Measurements from ENCODE around the gene C2orf81. TPM values are rescaled to one million over a fixed set of nuclear protein-coding genes. Genes with fewer than 3 reads are reported as not detected.

The C2orf81 gene
- total RNA-seq, 2 experiments from 2014 or later = 2.9 to 3.4 TPM

DNA sequence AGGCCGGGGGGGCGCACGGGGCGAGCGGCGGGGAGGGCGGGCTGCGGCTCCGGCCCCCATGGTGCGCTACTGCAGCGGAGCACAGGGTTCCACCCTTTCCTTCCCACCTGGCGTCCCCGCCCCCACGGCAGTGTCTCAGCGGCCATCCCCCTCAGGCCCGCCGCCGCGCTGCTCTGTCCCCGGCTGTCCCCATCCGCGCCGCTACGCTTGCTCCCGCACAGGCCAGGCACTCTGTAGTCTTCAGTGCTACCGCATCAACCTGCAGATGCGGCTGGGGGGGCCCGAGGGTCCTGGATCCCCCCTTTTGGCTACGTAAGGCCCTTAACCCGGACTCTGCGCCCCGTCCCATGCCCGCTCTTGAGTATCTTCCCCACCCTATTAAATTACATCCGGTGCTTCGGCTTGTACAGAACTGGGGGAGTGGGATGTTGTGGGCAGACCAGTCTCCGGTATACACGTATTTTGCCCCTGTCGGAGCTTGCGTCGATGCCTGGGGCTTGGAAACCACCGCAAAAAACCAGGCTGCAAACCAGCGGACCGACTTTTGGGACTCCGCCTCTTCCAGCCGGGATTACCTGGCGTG is 36.2 kb upstream of the C2orf81 start:
- Histone ChIP-seq H3K27me3 (ENCODE audit: control insufficient read depth in 1 of 2, insufficient read depth in 2 of 2, low read length in 2 of 2) (no peaks in the 10 kb centered on the region), H3K27ac (ENCODE audit: low read depth in 1 of 2, low read length in 2 of 2) (peak overlapping the region; percentile 100), H3K4me3 (ENCODE audit: low read length) (peak overlapping the region; percentile 96), H3K36me3 (ENCODE audit: insufficient read depth, low read length) (peaks cover 18% of the 10 kb centered on the region), H3K4me1 (ENCODE audit: insufficient read depth, low read length) (peaks cover 49% of the 10 kb centered on the region), H3K9me3 (ENCODE audit: control insufficient read depth in 1 of 2, insufficient read depth in 1 of 2, low read length in 2 of 2) (no peaks in the 10 kb centered on the region)
- ChIA-PET POLR2A (interaction anchor here (0.9 to 6.5 kb wide), 29 partner anchors 13 to 1224 kb away, joined by 3 to 225 read pairs (median 5); partner anchors contain the start of genes AUP1, C2orf81, CCDC142 and CCT7), CTCF (interaction anchor here (0.9 to 6.2 kb wide), 5 partner anchors 14 to 75 kb away, joined by 3 to 61 read pairs (median 5); partner anchors contain the start of genes CCDC142, MRPL53 and TTC31)
- H3K4me1 Mint-ChIP-seq (ENCODE audit: low read depth) = peaks cover 64% of the 10 kb centered on the region
- intact Hi-C loops (cut with DNase I, micrococcal nuclease) = loop anchor here (1.0 to 10.0 kb wide), 5 partner anchors 15 to 1223 kb away; partner anchors contain the start of genes CCT7 (in 2 of the 2), PRADC1 (in 2 of the 2), MRPL53 (in 1 of the 2) and TPRKB (in 1 of the 2)
- H3K9me3 Mint-ChIP-seq = no peaks in the 10 kb centered on the region
- peak overlapping the region; percentile 95 for H3K4me3 Mint-ChIP-seq
- ATAC-seq (ENCODE audit: poor library complexity) = peak; percentile 59
- DNase-seq = peak; percentile 66 to 91 (median 79)
- peak overlapping the region; percentile 98 for H3K27ac Mint-ChIP-seq
- TF ChIP-seq CTCF (IDR thresholded peaks at IDR 0.05) = no peak
- H3K27me3 Mint-ChIP-seq = no peaks in the 10 kb centered on the region
- H3K36me3 Mint-ChIP-seq (ENCODE audit: low read depth) = peaks cover 32% of the 10 kb centered on the region

DNA sequence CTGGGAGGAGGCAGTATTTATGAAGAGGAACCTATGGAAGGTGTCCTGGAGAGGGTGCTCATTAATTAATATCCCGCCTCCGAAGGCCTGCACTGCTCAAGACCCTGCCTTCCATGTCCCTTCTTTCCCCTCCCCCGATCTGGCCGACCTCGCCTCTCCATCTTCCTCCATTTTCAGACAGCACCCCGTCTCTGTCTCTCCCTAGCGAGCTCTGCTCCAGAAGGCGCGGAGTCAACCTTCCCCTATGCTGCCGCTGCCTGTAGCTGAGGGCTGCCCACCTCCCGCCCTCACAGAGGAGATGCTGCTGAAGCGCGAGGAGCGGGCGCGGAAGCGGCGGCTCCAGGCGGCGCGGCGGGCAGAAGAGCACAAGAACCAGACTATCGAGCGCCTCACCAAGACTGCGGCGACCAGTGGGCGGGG is 35.7 kb upstream of the C2orf81 start:
- Histone ChIP-seq H3K4me3 (ENCODE audit: low read length) (peak overlapping the region; percentile 96), H3K27ac (ENCODE audit: low read depth in 1 of 2, low read length in 2 of 2) (peak overlapping the region; percentile 100), H3K4me1 (ENCODE audit: insufficient read depth, low read length) (peaks cover 54% of the 10 kb centered on the region), H3K36me3 (ENCODE audit: insufficient read depth, low read length) (peaks cover 13% of the 10 kb centered on the region), H3K27me3 (ENCODE audit: control insufficient read depth in 1 of 2, insufficient read depth in 2 of 2, low read length in 2 of 2) (no peaks in the 10 kb centered on the region), H3K9me3 (ENCODE audit: control insufficient read depth in 1 of 2, insufficient read depth in 1 of 2, low read length in 2 of 2) (no peaks in the 10 kb centered on the region)
- H3K36me3 Mint-ChIP-seq (ENCODE audit: low read depth) = peaks cover 30% of the 10 kb centered on the region
- ATAC-seq (ENCODE audit: poor library complexity) (peak; percentile 9), DNase-seq (no peak)
- H3K4me3 Mint-ChIP-seq = peak overlapping the region; percentile 95
- H3K27me3 Mint-ChIP-seq = no peaks in the 10 kb centered on the region
- peak overlapping the region; percentile 98 for H3K27ac Mint-ChIP-seq
- peaks cover 69% of the 10 kb centered on the region for H3K4me1 Mint-ChIP-seq (ENCODE audit: low read depth)
- CTCF ChIA-PET = interaction anchor here (1.1 to 6.2 kb wide), 4 partner anchors 17 to 66 kb away, joined by 3 to 61 read pairs (median 6); partner anchors contain the start of genes CCDC142 and TTC31
- TF ChIP-seq CTCF (IDR thresholded peaks at IDR 0.05) = no peak
- POLR2A ChIA-PET = interaction anchor here (0.8 to 6.5 kb wide), 17 partner anchors 13 to 1223 kb away, joined by 3 to 225 read pairs (median 6); partner anchors contain the start of genes AUP1, C2orf81, CCDC142 and CCT7
- no peaks in the 10 kb centered on the region for H3K9me3 Mint-ChIP-seq
- intact Hi-C loops (cut with DNase I, micrococcal nuclease) = loop anchor here (2.0 to 10.0 kb wide), 3 partner anchors 52 to 1222 kb away; partner anchors contain the start of genes CCT7 (in 2 of the 2), PRADC1 (in 2 of the 2) and TPRKB (in 1 of the 2)

GRCh38 chr2:74454654-74455511 is 33.5 kb upstream of the C2orf81 start, which contains the start of gene INO80B:
Gene INO80B, plus strand, starts transcription at chr2:74455087. Its CDS starts 30 bp downstream, at chr2:74455117.
- peak within 1 kb of the TSS; percentile 89 for H3K4me3 ChIP-seq (ENCODE audit: low read length)
- no peaks in the 10 kb centered on the region for H3K9me3 ChIP-seq (ENCODE audit: control insufficient read depth in 1 of 2, insufficient read depth in 1 of 2, low read length in 2 of 2)
- peak; percentile 37 for ATAC-seq (ENCODE audit: poor library complexity)
- Mint-ChIP-seq H3K4me1 (ENCODE audit: low read depth) (peaks cover 67% of the 10 kb centered on the region), H3K27ac (peak within 1 kb of the TSS; percentile 98), H3K27me3 (no peaks in the 10 kb centered on the region), H3K36me3 (ENCODE audit: low read depth) (peaks cover 30% of the 10 kb centered on the region), H3K4me3 (peak within 1 kb of the TSS; percentile 95), H3K9me3 (no peaks in the 10 kb centered on the region)
- no peaks in the 10 kb centered on the region for H3K27me3 ChIP-seq (ENCODE audit: control insufficient read depth in 1 of 2, insufficient read depth in 2 of 2, low read length in 2 of 2)
- intact Hi-C loops (cut with DNase I, micrococcal nuclease) = loop anchor here (1.0 to 10.0 kb wide), 8 partner anchors 17 to 1220 kb away; partner anchors contain the start of genes C2orf81 (in 2 of the 2), CCDC142 (in 2 of the 2), CCT7 (in 2 of the 2) and PRADC1 (in 2 of the 2)
- DNase-seq = peak; percentile 94 to 99 (median 96)
- ChIA-PET POLR2A (interaction anchor here (0.6 to 6.5 kb wide), 17 partner anchors 10 to 718 kb away, joined by 3 to 225 read pairs (median 5); partner anchors contain the start of genes AUP1, C2orf81, CCDC142 and DQX1), CTCF (interaction anchor here (0.6 to 6.2 kb wide), 9 partner anchors 11 to 631 kb away, joined by 3 to 61 read pairs (median 4); partner anchors contain the start of genes C2orf81, CCDC142, MOGS and MRPL53)
- no peaks in the 10 kb centered on the region for H3K36me3 ChIP-seq (ENCODE audit: insufficient read depth, low read length)
- TF ChIP-seq CTCF (IDR thresholded peaks at IDR 0.05) = no peak
- peak within 1 kb of the TSS; percentile 65 to 71 for H3K27ac ChIP-seq (ENCODE audit: low read depth in 1 of 2, low read length in 2 of 2)
- H3K4me1 ChIP-seq (ENCODE audit: insufficient read depth, low read length) = peaks cover 57% of the 10 kb centered on the region
